ENCODE measurements around the gene KCNJ10. TPM values are rescaled to one million over a fixed set of nuclear protein-coding genes. Genes with fewer than 3 reads are reported as not detected.
A peak's percentile ranks its signal among the peaks of the same experiment; 100 is the strongest.

KCNJ10 gene
- total and polyA plus RNA-seq, 2 of the 13 experiments (the other 11 are each of a cell fraction or from before 2014, with no cell fraction given): 4.4 to 10.3 TPM

- TF ChIP-seq PATZ1 (CRISPR knock-in tag; IDR thresholded peaks at IDR 0.05): 0 out of 2 replicates have a peak, but pooled peaks have one; percentile 34
- TF ChIP-seq NR1H2 (CRISPR knock-in tag; IDR thresholded peaks at IDR 0.05; ENCODE audit: borderline replicate concordance, low read depth): no peak
- TF ChIP-seq ZSCAN31 (CRISPR knock-in tag; IDR thresholded peaks at IDR 0.05; ENCODE audit: low read depth): no peak
- 0 out of 2 replicates have a peak, but pooled peaks have one; percentile 16 for TF ChIP-seq ZMYM3 (CRISPR knock-in tag; IDR thresholded peaks at IDR 0.05)
- TF ChIP-seq THAP11 (CRISPR knock-in tag; IDR thresholded peaks at IDR 0.05): no peak
- TF ChIP-seq ZNF468 (CRISPR knock-in tag; IDR thresholded peaks at IDR 0.05): no peak
- no peak for TF ChIP-seq SMC3 (IDR thresholded peaks at IDR 0.05; ENCODE audit: low read length)
- TF ChIP-seq ZNF670 (CRISPR knock-in tag; IDR thresholded peaks at IDR 0.05; ENCODE audit: borderline replicate concordance): no peak
- no peak for TF ChIP-seq NR2F6 (IDR thresholded peaks at IDR 0.05)
- TF ChIP-seq NR2F6 (CRISPR knock-in tag; IDR thresholded peaks at IDR 0.05): no peak
Observed at GRCh38 chr1:160066829-160067745, 2.9 kb downstream of the KCNJ10 start (continued).

GRCh38 chr1:160064746-160065145 is 5.2 kb downstream of the KCNJ10 start:
- intact Hi-C loops (cut with micrococcal nuclease; ENCODE audit: unreplicated experiment): no loop called here
- H3K9me3 ChIP-seq (ENCODE audit: low read length): no peaks in the 10 kb centered on the region
- no peaks in the 10 kb centered on the region for H3K36me3 ChIP-seq (replicated peaks in 1 of 2; ENCODE audit: control insufficient read depth in 1 of 2, insufficient read depth in 2 of 2, low read length in 2 of 2)
- peak overlapping the region; percentile 1; the same call in 1 of the 2 replicates for H3K4me2 ChIP-seq (ENCODE audit: low read depth, low read length)
- no peak overlapping the region for H3K4me3 ChIP-seq (replicated peaks in 1 of 3; ENCODE audit: insufficient read depth in 1 of 3, low read depth in 2 of 3, low read length in 3 of 3)
- DNase-seq (ENCODE audit: low spot score) (no peak), ATAC-seq (peak; percentile 55), FAIRE-seq (peak; percentile 8)
- no peaks in the 10 kb centered on the region for H4K20me1 ChIP-seq (ENCODE audit: insufficient read depth, low read length)
- in situ Hi-C loops (cut with HindIII; ENCODE audit: extremely low pct_ligation_motif_present, low pct_unique_long_range_greater_than_20kb): no loop called here
- peaks cover 92% of the 10 kb centered on the region for H3K4me1 ChIP-seq (ENCODE audit: insufficient read depth, low read length)
- WGBS (ENCODE audit: low lambda C conversion rate): 5% methylated on average over 3 of the region's 3 CpGs
- no peak overlapping the region for H3K9ac ChIP-seq (ENCODE audit: insufficient read depth, low read depth, low read length)
- no peak overlapping the region for H3K27ac ChIP-seq (ENCODE audit: extremely low read length, insufficient read depth, low read length)
- H3K79me2 ChIP-seq (ENCODE audit: insufficient read depth, low read length): peaks cover 3% of the 10 kb centered on the region
- H3K27me3 ChIP-seq (ENCODE audit: control insufficient read depth in 1 of 2, insufficient read depth in 2 of 2, low read length in 2 of 2): no peaks in the 10 kb centered on the region
- no TSS peak for BruUV-seq (replicated peaks)
- ChIA-PET POLR2A (interaction anchor here (3.0 kb wide), 1 partner anchor 11 kb away, joined by 15 read pairs; no protein-coding TSS in a partner anchor), CTCF (ENCODE audit: low intra/inter-chr PET ratio, low total read pairs) (no interaction called here)
- no peak overlapping the region for H2AFZ ChIP-seq (ENCODE audit: low read length)
- TF ChIP-seq RXRB (CRISPR knock-in tag; IDR thresholded peaks at IDR 0.05; ENCODE audit: borderline replicate concordance) (peak; percentile 61; the same call in 1 of the 2 replicates), ARID3A (IDR thresholded peaks at IDR 0.05; ENCODE audit: low read depth, low read length) (no peak), ZNF274 (CRISPR knock-in tag; IDR thresholded peaks at IDR 0.05) (no peak), SOX13 (IDR thresholded peaks at IDR 0.05) (no peak), SOX13 (CRISPR knock-in tag; conservative IDR thresholded peaks at IDR 0.05 in 1 of 2, IDR thresholded peaks at IDR 0.05 in 1 of 2) (peak in 1 of 2 experiments; percentile 39; a peak in 1 of 4 replicates), MLXIP (CRISPR knock-in tag; IDR thresholded peaks at IDR 0.05; ENCODE audit: borderline replicate concordance) (no peak), ZC3H13 (CRISPR knock-in tag; IDR thresholded peaks at IDR 0.05) (no peak)

Measured in HepG2 (cell line).